HepG2 (cell line): Measurements from ENCODE around the gene PPM1H. TPM values are rescaled to one million over a fixed set of nuclear protein-coding genes. Genes with fewer than 3 reads are reported as not detected.

Experiments used
- ATAC-seq: fragments of 200-7000 bp; cut with Tn5 transposase; 3 replicates; pipeline ENCODE4 v1.9.1; 2020; ENCODE audit warnings: mild to moderate bottlenecking, moderate library complexity
- BruUV-seq: library from RNA; stranded (reverse); fragments of 400-500 nt; replicated peaks from 2 replicates; lab custom pipeline; 2021; lab: Mats Ljungman, UMichigan
- CTCF ChIA-PET: fragments of 300-600 bp; formaldehyde crosslinking; extraction: SDS; loops from one replicate; lab custom pipeline; 2021; ENCODE audit warnings: low total read pairs, inconsistent platforms, low intra/inter-chr PET ratio; lab: Yijun Ruan, JAX
- POLR2A ChIA-PET: fragments of 350-600 bp; sonication (Branson Sonifier 250); formaldehyde crosslinking; loops from one replicate; lab custom pipeline; 2020; ENCODE audit warnings: antibody characterized with exemption, inconsistent platforms; lab: Yijun Ruan, JAX
- DNase-seq: peaks from one replicate; pipeline ENCODE4 v3.0.0-alpha.2; 2015; ENCODE audit warnings: low spot score
- FAIRE-seq: peaks from 3 replicates; lab custom pipeline; 2011; peaks lifted over from hg19 to GRCh38; lab: Jason Lieb, UNC
- H2AFZ ChIP-seq: one replicate; pipeline ENCODE4 v1.6.1; 2011; ENCODE audit warnings: low read length, inconsistent platforms
- H3K27ac ChIP-seq: fragments of 300-600 bp; 3 replicates; pipeline ENCODE4 v1.8.0; 2011; ENCODE audit warnings: mixed run types, mild to moderate bottlenecking, mixed read lengths, low read length, inconsistent platforms; ENCODE audit not compliant: insufficient read depth; ENCODE audit errors: extremely low read length
- H3K27me3 ChIP-seq, 2 experiments: fragments of 200-600 bp in 1 of 2; 2 replicates in 1 of 2; 3 replicates in 1 of 2; pipeline versions ENCODE4 v1.6.0 to v1.8.0; 2011; ENCODE audit warnings: low read length in 2 of 2, mild to moderate bottlenecking in 2 of 2, moderate library complexity in 2 of 2, inconsistent platforms in 1 of 2; ENCODE audit not compliant: insufficient read depth in 2 of 2, control insufficient read depth in 1 of 2
- H3K36me3 ChIP-seq, 2 experiments: fragments of 200-600 bp in 1 of 2; replicated peaks in 1 of 2; 2 replicates in 1 of 2; 3 replicates in 1 of 2; pipeline versions ENCODE4 v1.5.1 to v1.8.0; 2011; ENCODE audit warnings: low read length in 2 of 2, inconsistent platforms in 1 of 2; ENCODE audit not compliant: insufficient read depth in 2 of 2, control insufficient read depth in 1 of 2
- H3K4me1 ChIP-seq: 2 replicates; pipeline ENCODE4 v1.5.1; 2012; ENCODE audit warnings: low read length, inconsistent platforms; ENCODE audit not compliant: insufficient read depth
- H3K4me2 ChIP-seq: 2 replicates; pipeline ENCODE4 v1.6.0; 2011; ENCODE audit warnings: low read depth, low read length, inconsistent platforms
- H3K4me3 ChIP-seq, 3 experiments: fragments of 200-600 bp in 1 of 3; sonication (generic), shearing (Covaris generic) in 1 of 3; replicated peaks in 1 of 3; 2 replicates each; pipeline ENCODE4 v1.5.1; 2011 to 2016; ENCODE audit warnings: low read length in 3 of 3, inconsistent platforms in 2 of 3, low read depth in 2 of 3, mild to moderate bottlenecking in 2 of 3, control low read depth in 1 of 3, mixed read lengths in 1 of 3; ENCODE audit not compliant: insufficient read depth in 1 of 3
- H3K79me2 ChIP-seq: one replicate; pipeline ENCODE4 v1.6.1; 2011; ENCODE audit warnings: low read length, inconsistent platforms; ENCODE audit not compliant: insufficient read depth
- H3K9ac ChIP-seq: 2 replicates; pipeline ENCODE4 v1.6.0; 2011; ENCODE audit warnings: mild to moderate bottlenecking, low read depth, low read length, inconsistent platforms; ENCODE audit not compliant: insufficient read depth
- H3K9me3 ChIP-seq: 2 replicates; pipeline ENCODE4 v1.5.1; 2012; ENCODE audit warnings: mild to moderate bottlenecking, low read length
- H4K20me1 ChIP-seq: 2 replicates; pipeline ENCODE4 v1.6.0; 2011; ENCODE audit warnings: inconsistent platforms, mild to moderate bottlenecking, low read length, moderate library complexity; ENCODE audit not compliant: insufficient read depth
- ELF3 ChIP-seq: IDR thresholded peaks from 2 replicates; pipeline ENCODE4 v1.6.1; 2016; ENCODE audit warnings: missing genetic modification reagents, missing compliant biosample characterization
- NR2F2 ChIP-seq: IDR thresholded peaks from 2 replicates; pipeline ENCODE4 v1.6.1; 2012; ENCODE audit warnings: low read depth, inconsistent platforms, borderline replicate concordance
- RNF2 ChIP-seq: fragments of 450-650 bp; conservative IDR thresholded peaks from 2 replicates; pipeline ENCODE4 v1.6.1; 2016; ENCODE audit warnings: low read depth
- RXRA ChIP-seq: sonication (generic); formaldehyde crosslinking; IDR thresholded peaks from 2 replicates; pipeline ENCODE4 v1.5.1; 2020; ENCODE audit warnings: missing genetic modification reagents
- SPEN ChIP-seq: sonication (generic); formaldehyde crosslinking; IDR thresholded peaks from 2 replicates; pipeline ENCODE4 v1.5.1; 2020; ENCODE audit warnings: low read depth, mild to moderate bottlenecking, missing genetic modification reagents
- TBL1XR1 ChIP-seq: fragments of 150-350 bp; IDR thresholded peaks from 2 replicates; pipeline ENCODE4 v1.6.1; 2014; ENCODE audit warnings: borderline replicate concordance, low read length; ENCODE audit not compliant: partially characterized antibody
- ZBED4 ChIP-seq: sonication (generic); formaldehyde crosslinking; IDR thresholded peaks from 2 replicates; pipeline ENCODE4 v1.4.0; 2020; ENCODE audit warnings: missing genetic modification reagents, borderline replicate concordance
- ZBTB7A ChIP-seq: sonication (generic); formaldehyde crosslinking; IDR thresholded peaks from 2 replicates; pipeline ENCODE4 v1.8.0; 2022; ENCODE audit warnings: mild to moderate bottlenecking, missing genetic modification reagents
- ZNF224 ChIP-seq: sonication (generic); formaldehyde crosslinking; IDR thresholded peaks from 2 replicates; pipeline ENCODE4 v1.5.0; 2020; ENCODE audit warnings: mild to moderate bottlenecking, missing genetic modification reagents
- ZNF282 ChIP-seq: fragments of 450-650 bp; IDR thresholded peaks from 2 replicates; pipeline ENCODE4 v1.6.1; 2018; ENCODE audit not compliant: partially characterized antibody
- ZNF296 ChIP-seq: sonication (generic); formaldehyde crosslinking; conservative IDR thresholded peaks from 2 replicates; pipeline ENCODE4 v1.5.0; 2020; ENCODE audit warnings: mild to moderate bottlenecking, missing genetic modification reagents
- ZNF331 ChIP-seq: sonication (generic); formaldehyde crosslinking; IDR thresholded peaks from 2 replicates; pipeline ENCODE4 v1.4.0; 2020; ENCODE audit warnings: missing genetic modification reagents
- ZNF577 ChIP-seq: sonication (generic); formaldehyde crosslinking; IDR thresholded peaks from 2 replicates; pipeline ENCODE4 v1.4.0; 2020; ENCODE audit warnings: mild to moderate bottlenecking, low read depth, missing genetic modification reagents, borderline replicate concordance
- ZNF605 ChIP-seq: sonication (generic); formaldehyde crosslinking; IDR thresholded peaks from 2 replicates; pipeline ENCODE4 v1.8.0; 2022; ENCODE audit warnings: mild to moderate bottlenecking, missing genetic modification reagents
- ZNF678 ChIP-seq: sonication (generic); formaldehyde crosslinking; IDR thresholded peaks from 2 replicates; pipeline ENCODE4 v1.4.0; 2020; ENCODE audit warnings: mild to moderate bottlenecking, missing genetic modification reagents
- ZNF776 ChIP-seq: sonication (generic); formaldehyde crosslinking; IDR thresholded peaks from 2 replicates; pipeline ENCODE4 v1.4.0; 2020; ENCODE audit warnings: mild to moderate bottlenecking, missing genetic modification reagents
- WGBS: methylation state at CpG from one replicate; pipeline ENCODE4 v1.1.6; 2017; ENCODE audit warnings: low lambda C conversion rate; 5-methylcytosine and 5-hydroxymethylcytosine counted together
- in situ Hi-C: cut with HindIII; loops from 2 replicates; pipeline ENCODE4 v1.10.0; 2017; ENCODE audit warnings: low pct_unique_long_range_greater_than_20kb; ENCODE audit not compliant: extremely low pct_ligation_motif_present
- intact Hi-C: fragments of 100-400 bp; cut with micrococcal nuclease; formaldehyde crosslinking; loops from one replicate; pipeline ENCODE4 v1.10.0; 2022; ENCODE audit not compliant: unreplicated experiment
- polyA plus RNA-seq, 8 experiments: library from polyadenylated mRNA; depleted of rRNA in 3 of 8; stranded (reverse) in 7 of 8; unstranded in 1 of 8; fragments of >200 nt; fragmentation: Illumina TruSeq in 4 of 8; extraction: Trizol in 4 of 8; gene quantifications; 2 replicates each; pipeline versions ENCODE4 v1.2.1 to v1.2.3, GENCODE V29; 2011 to 2016; ENCODE audit warnings: low read depth in 4 of 8, missing spikeins in 1 of 8, mixed read lengths in 1 of 8; ENCODE audit not compliant: insufficient read depth in 1 of 8
- total RNA-seq, 5 experiments: library from RNA; depleted of rRNA; stranded (reverse); fragments of >200 nt; fragmentation: Illumina TruSeq; extraction: Trizol; gene quantifications; 2 replicates each; pipeline ENCODE4 v1.2.3, GENCODE V29; 2016; ENCODE audit warnings: low read depth in 1 of 5

PPM1H gene
- total and polyA plus RNA-seq, 2 of the 13 experiments (the other 11 are each of a cell fraction or from before 2014, with no cell fraction given): 29.1 to 38.1 TPM

GRCh38 chr12:62713723-62714122, 221.2 kb downstream of the PPM1H start:
- Histone ChIP-seq H3K36me3 (peaks cover 28 to 86% of the 10 kb centered on the region in 2 experiments), H3K9me3 (no peaks in the 10 kb centered on the region), H3K4me1 (no peaks in the 10 kb centered on the region), H3K27me3 (no peaks in the 10 kb centered on the region), H3K79me2 (no peaks in the 10 kb centered on the region), H2AFZ (no peak overlapping the region)
- ATAC-seq (no peak), FAIRE-seq (no peak), DNase-seq (no peak)
- ChIA-PET POLR2A (no interaction called here), CTCF (no interaction called here)
- no TSS peak for BruUV-seq
- WGBS: 95% methylated on average over 4 of the region's 4 CpGs
- in situ Hi-C loops: no loop called here
- intact Hi-C loops: no loop called here
- no peak for TF ChIP-seq ELF3 (CRISPR knock-in tag)
- TF ChIP-seq, all 625 proteins: peak for 0
- H3K4me2 ChIP-seq: no peak overlapping the region
- H3K9ac ChIP-seq: no peak overlapping the region
- no peak overlapping the region for H3K27ac ChIP-seq
- no peaks in the 10 kb centered on the region for H4K20me1 ChIP-seq
- no peak overlapping the region for H3K4me3 ChIP-seq

- peaks cover 25 to 86% of the 10 kb centered on the region in 2 experiments for H3K36me3 ChIP-seq
- intact Hi-C loops: no loop called here
- in situ Hi-C loops: no loop called here
- no peak overlapping the region for H2AFZ ChIP-seq
- DNase-seq (no peak), FAIRE-seq (no peak), ATAC-seq (no peak)
- ChIA-PET POLR2A (no interaction called here), CTCF (no interaction called here)
- WGBS: 89% methylated on average over 8 of the region's 8 CpGs
- H3K4me1 ChIP-seq: no peaks in the 10 kb centered on the region
- H3K79me2 ChIP-seq: no peaks in the 10 kb centered on the region
- H3K4me3 ChIP-seq: no peak overlapping the region
- H3K27me3 ChIP-seq: no peaks in the 10 kb centered on the region
- no TSS peak for BruUV-seq
- H3K27ac ChIP-seq: no peak overlapping the region
- no peaks in the 10 kb centered on the region for H3K9me3 ChIP-seq
- no peaks in the 10 kb centered on the region for H4K20me1 ChIP-seq
- H3K4me2 ChIP-seq: no peak overlapping the region
- H3K9ac ChIP-seq: no peak overlapping the region
- TF ChIP-seq ZNF605 (CRISPR knock-in tag) (no peak), RNF2 (no peak), ZNF331 (CRISPR knock-in tag) (no peak), RXRA (CRISPR knock-in tag) (no peak), ZNF282 (no peak), ZBTB7A (CRISPR knock-in tag) (no peak), ZNF678 (no peak), ZNF296 (CRISPR knock-in tag) (no peak), ZNF577 (no peak), NR2F2 (no peak), ZNF224 (CRISPR knock-in tag) (no peak), ZNF776 (CRISPR knock-in tag) (no peak), TBL1XR1 (no peak), ZBED4 (CRISPR knock-in tag) (no peak), SPEN (CRISPR knock-in tag) (no peak)
Observed at GRCh38 chr12:62712681-62713573, 222.0 kb downstream of the PPM1H start.
